Measurements from ENCODE around the gene MAB21L4.

MAB21L4 gene

GRCh38 chr2:240876035-240876474, 19.9 kb downstream of the MAB21L4 start:
- DNase-seq: no peak

GRCh38 chr2:240875228-240876034, 20.5 kb downstream of the MAB21L4 start:
- DNase-seq: no peak

- no peak for DNase-seq
Measured at GRCh38 chr2:240874715-240875227, 21.2 kb downstream of the MAB21L4 start.

- DNase-seq: no peak
Measured at GRCh38 chr2:240873805-240874714, 21.9 kb downstream of the MAB21L4 start.

GRCh38 chr2:240873098-240873788, 22.7 kb downstream of the MAB21L4 start:
- no peak for DNase-seq

GRCh38 chr2:240872317-240873097, 23.4 kb downstream of the MAB21L4 start:
- DNase-seq: no peak

- DNase-seq: no peak
Measured at GRCh38 chr2:240871071-240871958, 24.6 kb downstream of the MAB21L4 start.

GRCh38 chr2:240869956-240870875, 25.7 kb downstream of the MAB21L4 start:
- no peak for DNase-seq

- DNase-seq: no peak
Measured at GRCh38 chr2:240869109-240869955, 26.6 kb downstream of the MAB21L4 start.

- no peak for DNase-seq
Measured at GRCh38 chr2:240868286-240869108, 27.5 kb downstream of the MAB21L4 start, which contains the start of gene AGXT. Gene AGXT, plus strand, starts transcription at chr2:240868824. Its CDS starts 42 bp downstream, at chr2:240868866.

- no peak for DNase-seq
Measured at GRCh38 chr2:240865391-240865790, 30.6 kb downstream of the MAB21L4 start.

- DNase-seq: no peak
Measured at GRCh38 chr2:240864475-240864874, 31.5 kb downstream of the MAB21L4 start.

- no peak for DNase-seq
Measured at GRCh38 chr2:240861547-240861946, 34.4 kb downstream of the MAB21L4 start.

- no peak for DNase-seq
Measured at GRCh38 chr2:240858871-240859270, 37.1 kb downstream of the MAB21L4 start.

- no peak for DNase-seq
Measured at GRCh38 chr2:240858321-240858720, 37.6 kb downstream of the MAB21L4 start.

GRCh38 chr2:240857039-240858008, 38.6 kb downstream of the MAB21L4 start:
- no peak for DNase-seq
